Panc1 (cell line): Measurements from ENCODE around the gene POU2F1. TPM values are rescaled to one million over a fixed set of nuclear protein-coding genes. Genes with fewer than 3 reads are reported as not detected.

Experiments
- ATAC-seq: fragments of 200-7000 bp; cut with Tn5 transposase; 2 replicates; pipeline ENCODE4 v1.9.1; 2020; ENCODE audit warnings: mild to moderate bottlenecking, moderate library complexity
- BruUV-seq: library from RNA; stranded (reverse); fragments of 400-500 nt; replicated peaks from 2 replicates; lab custom pipeline; 2021; lab: Mats Ljungman, UMichigan
- CTCF ChIA-PET: fragments of 300-600 bp; sonication (Branson Sonifier 250); formaldehyde crosslinking; loops from one replicate; lab custom pipeline; 2022; ENCODE audit warnings: antibody characterized with exemption; lab: Charles Lee
- POLR2A ChIA-PET: fragments of 300-600 bp; sonication (Branson Sonifier 250); formaldehyde crosslinking; loops from one replicate; lab custom pipeline; 2022; ENCODE audit warnings: antibody characterized with exemption; lab: Charles Lee
- DNase-seq: peaks from one replicate; pipeline ENCODE4 v3.0.0-alpha.2; 2010; ENCODE audit warnings: low read depth, low spot score
- H3K27ac ChIP-seq: 2 replicates; pipeline ENCODE4 v1.5.1; 2011; ENCODE audit warnings: mild to moderate bottlenecking, low read length, inconsistent platforms
- H3K27me3 ChIP-seq: fragments of 200-500 bp; sonication (Bioruptor generic); 2 replicates; pipeline ENCODE4 v1.6.0; 2014; ENCODE audit warnings: low read length, inconsistent platforms; ENCODE audit not compliant: control insufficient read depth, insufficient read depth
- H3K36me3 ChIP-seq: fragments of 200-500 bp; sonication (Bioruptor generic); 2 replicates; pipeline ENCODE4 v1.5.1; 2014; ENCODE audit warnings: inconsistent platforms, mild to moderate bottlenecking, low read length, moderate library complexity; ENCODE audit not compliant: control insufficient read depth, insufficient read depth
- H3K4me1 ChIP-seq: 2 replicates; pipeline ENCODE4 v1.5.1; 2011; ENCODE audit warnings: inconsistent platforms, mild to moderate bottlenecking, low read length, moderate library complexity; ENCODE audit not compliant: control insufficient read depth, insufficient read depth
- H3K4me3 ChIP-seq, 2 experiments: 2 replicates each; pipeline ENCODE4 v1.5.1; 2011 to 2012; ENCODE audit warnings: low read depth in 2 of 2, low read length in 2 of 2, mild to moderate bottlenecking in 2 of 2, inconsistent platforms in 1 of 2, moderate library complexity in 1 of 2
- H3K9me3 ChIP-seq: fragments of 200-500 bp; sonication (Bioruptor generic); 2 replicates; pipeline ENCODE4 v1.5.1; 2014; ENCODE audit warnings: low read depth, mild to moderate bottlenecking, inconsistent platforms, low read length, moderate library complexity; ENCODE audit not compliant: control insufficient read depth, insufficient read depth
- POLR2AphosphoS5 ChIP-seq: IDR thresholded peaks from 2 replicates; pipeline ENCODE4 v1.6.1; 2012; ENCODE audit warnings: mild to moderate bottlenecking, low read depth, low read length, moderate library complexity
- SIN3A ChIP-seq: IDR thresholded peaks from 2 replicates; pipeline ENCODE4 v1.6.1; 2012; ENCODE audit warnings: low read depth, mild to moderate bottlenecking, low read length, moderate library complexity, borderline replicate concordance; ENCODE audit not compliant: insufficient read depth
- TCF7L2 ChIP-seq: IDR thresholded peaks from 2 replicates; pipeline ENCODE4 v1.6.1; 2011; ENCODE audit warnings: mild to moderate bottlenecking, low read depth, low read length, inconsistent platforms
- in situ Hi-C: cut with HindIII; loops from 2 replicates; pipeline ENCODE4 v1.10.0; 2016; ENCODE audit warnings: low sequenced_read_pairs, low pct_unique_long_range_greater_than_20kb
- intact Hi-C: fragments of 100-400 bp; cut with micrococcal nuclease; formaldehyde crosslinking; loops from one replicate; pipeline ENCODE4 v1.10.0; 2022; ENCODE audit not compliant: unreplicated experiment
- total RNA-seq: library from RNA; stranded (reverse); gene quantifications from one replicate; pipeline ENCODE4 v1.2.1, GENCODE V29; 2021; ENCODE audit not compliant: unreplicated experiment
- TF ChIP-seq, protein P1 (sequence below): fragments of 450-650 bp; IDR thresholded peaks from 2 replicates; pipeline ENCODE4 v1.5.1; 2017; ENCODE audit warnings: mild to moderate bottlenecking
- TF ChIP-seq, protein P2 (sequence below), 2 experiments: IDR thresholded peaks; 2 replicates each; pipeline ENCODE4 v1.6.1; 2011 to 2012; ENCODE audit warnings: low read depth in 2 of 2, control low read depth in 1 of 2, low read length in 1 of 2, mild to moderate bottlenecking in 1 of 2, moderate library complexity in 1 of 2; ENCODE audit not compliant: insufficient read depth in 1 of 2

POU2F1 gene
- total RNA-seq, 1 experiment from 2014 or later: 17.1 TPM

DNA sequence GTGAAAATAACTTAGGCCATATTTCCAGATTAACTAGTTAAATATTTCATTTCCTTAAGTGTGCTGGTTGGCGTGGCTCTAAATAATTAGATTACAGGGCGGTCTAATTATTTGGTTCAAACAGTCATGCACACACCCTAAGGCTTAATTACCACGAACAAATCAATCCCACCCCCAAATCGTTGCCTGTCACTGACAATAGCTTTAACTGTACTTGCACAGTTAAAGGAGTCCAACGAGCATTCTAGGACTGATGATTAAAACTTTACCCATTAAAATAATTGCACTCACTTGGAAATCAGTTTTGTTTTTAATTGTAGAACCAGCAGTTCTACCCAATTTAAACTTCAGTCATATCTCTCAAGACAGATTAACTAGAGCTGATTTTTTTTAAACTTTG, 1.5 kb upstream of the POU2F1 start:
- Histone ChIP-seq H3K4me1 (peaks cover 23% of the 10 kb centered on the region), H3K4me3 (peak overlapping the region; percentile 95 to 99), H3K27ac (peak overlapping the region; percentile 95), H3K9me3 (no peaks in the 10 kb centered on the region), H3K36me3 (no peaks in the 10 kb centered on the region), H3K27me3 (no peaks in the 10 kb centered on the region)
- no TSS peak for BruUV-seq
- in situ Hi-C loops (no loop called here), intact Hi-C loops (loop anchor here (5.0 kb wide), 1 partner anchor 152 kb away; no protein-coding TSS in a partner anchor)
- CTCF ChIA-PET: interaction anchor here (0.5 to 0.7 kb wide), 2 partner anchors 94 to 158 kb away, joined by 3 to 5 read pairs; no protein-coding TSS in a partner anchor
- TF ChIP-seq TCF7L2: no peak
- TF ChIP-seq, protein P1, sequence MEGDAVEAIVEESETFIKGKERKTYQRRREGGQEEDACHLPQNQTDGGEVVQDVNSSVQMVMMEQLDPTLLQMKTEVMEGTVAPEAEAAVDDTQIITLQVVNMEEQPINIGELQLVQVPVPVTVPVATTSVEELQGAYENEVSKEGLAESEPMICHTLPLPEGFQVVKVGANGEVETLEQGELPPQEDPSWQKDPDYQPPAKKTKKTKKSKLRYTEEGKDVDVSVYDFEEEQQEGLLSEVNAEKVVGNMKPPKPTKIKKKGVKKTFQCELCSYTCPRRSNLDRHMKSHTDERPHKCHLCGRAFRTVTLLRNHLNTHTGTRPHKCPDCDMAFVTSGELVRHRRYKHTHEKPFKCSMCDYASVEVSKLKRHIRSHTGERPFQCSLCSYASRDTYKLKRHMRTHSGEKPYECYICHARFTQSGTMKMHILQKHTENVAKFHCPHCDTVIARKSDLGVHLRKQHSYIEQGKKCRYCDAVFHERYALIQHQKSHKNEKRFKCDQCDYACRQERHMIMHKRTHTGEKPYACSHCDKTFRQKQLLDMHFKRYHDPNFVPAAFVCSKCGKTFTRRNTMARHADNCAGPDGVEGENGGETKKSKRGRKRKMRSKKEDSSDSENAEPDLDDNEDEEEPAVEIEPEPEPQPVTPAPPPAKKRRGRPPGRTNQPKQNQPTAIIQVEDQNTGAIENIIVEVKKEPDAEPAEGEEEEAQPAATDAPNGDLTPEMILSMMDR: no peak
- TF ChIP-seq SIN3A: no peak
- no peak for TF ChIP-seq POLR2AphosphoS5
- TF ChIP-seq, protein P2, sequence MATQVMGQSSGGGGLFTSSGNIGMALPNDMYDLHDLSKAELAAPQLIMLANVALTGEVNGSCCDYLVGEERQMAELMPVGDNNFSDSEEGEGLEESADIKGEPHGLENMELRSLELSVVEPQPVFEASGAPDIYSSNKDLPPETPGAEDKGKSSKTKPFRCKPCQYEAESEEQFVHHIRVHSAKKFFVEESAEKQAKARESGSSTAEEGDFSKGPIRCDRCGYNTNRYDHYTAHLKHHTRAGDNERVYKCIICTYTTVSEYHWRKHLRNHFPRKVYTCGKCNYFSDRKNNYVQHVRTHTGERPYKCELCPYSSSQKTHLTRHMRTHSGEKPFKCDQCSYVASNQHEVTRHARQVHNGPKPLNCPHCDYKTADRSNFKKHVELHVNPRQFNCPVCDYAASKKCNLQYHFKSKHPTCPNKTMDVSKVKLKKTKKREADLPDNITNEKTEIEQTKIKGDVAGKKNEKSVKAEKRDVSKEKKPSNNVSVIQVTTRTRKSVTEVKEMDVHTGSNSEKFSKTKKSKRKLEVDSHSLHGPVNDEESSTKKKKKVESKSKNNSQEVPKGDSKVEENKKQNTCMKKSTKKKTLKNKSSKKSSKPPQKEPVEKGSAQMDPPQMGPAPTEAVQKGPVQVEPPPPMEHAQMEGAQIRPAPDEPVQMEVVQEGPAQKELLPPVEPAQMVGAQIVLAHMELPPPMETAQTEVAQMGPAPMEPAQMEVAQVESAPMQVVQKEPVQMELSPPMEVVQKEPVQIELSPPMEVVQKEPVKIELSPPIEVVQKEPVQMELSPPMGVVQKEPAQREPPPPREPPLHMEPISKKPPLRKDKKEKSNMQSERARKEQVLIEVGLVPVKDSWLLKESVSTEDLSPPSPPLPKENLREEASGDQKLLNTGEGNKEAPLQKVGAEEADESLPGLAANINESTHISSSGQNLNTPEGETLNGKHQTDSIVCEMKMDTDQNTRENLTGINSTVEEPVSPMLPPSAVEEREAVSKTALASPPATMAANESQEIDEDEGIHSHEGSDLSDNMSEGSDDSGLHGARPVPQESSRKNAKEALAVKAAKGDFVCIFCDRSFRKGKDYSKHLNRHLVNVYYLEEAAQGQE (IDR thresholded peaks at IDR 0.05; ENCODE audit: insufficient read depth in 1 of 2, low read depth in 2 of 2, low read length in 1 of 2): no peak
- POLR2A ChIA-PET: interaction anchor here (1.2 kb wide), 1 partner anchor 84 kb away, joined by 4 read pairs; no protein-coding TSS in a partner anchor
- ATAC-seq: no peak
- no peak for DNase-seq

DNA sequence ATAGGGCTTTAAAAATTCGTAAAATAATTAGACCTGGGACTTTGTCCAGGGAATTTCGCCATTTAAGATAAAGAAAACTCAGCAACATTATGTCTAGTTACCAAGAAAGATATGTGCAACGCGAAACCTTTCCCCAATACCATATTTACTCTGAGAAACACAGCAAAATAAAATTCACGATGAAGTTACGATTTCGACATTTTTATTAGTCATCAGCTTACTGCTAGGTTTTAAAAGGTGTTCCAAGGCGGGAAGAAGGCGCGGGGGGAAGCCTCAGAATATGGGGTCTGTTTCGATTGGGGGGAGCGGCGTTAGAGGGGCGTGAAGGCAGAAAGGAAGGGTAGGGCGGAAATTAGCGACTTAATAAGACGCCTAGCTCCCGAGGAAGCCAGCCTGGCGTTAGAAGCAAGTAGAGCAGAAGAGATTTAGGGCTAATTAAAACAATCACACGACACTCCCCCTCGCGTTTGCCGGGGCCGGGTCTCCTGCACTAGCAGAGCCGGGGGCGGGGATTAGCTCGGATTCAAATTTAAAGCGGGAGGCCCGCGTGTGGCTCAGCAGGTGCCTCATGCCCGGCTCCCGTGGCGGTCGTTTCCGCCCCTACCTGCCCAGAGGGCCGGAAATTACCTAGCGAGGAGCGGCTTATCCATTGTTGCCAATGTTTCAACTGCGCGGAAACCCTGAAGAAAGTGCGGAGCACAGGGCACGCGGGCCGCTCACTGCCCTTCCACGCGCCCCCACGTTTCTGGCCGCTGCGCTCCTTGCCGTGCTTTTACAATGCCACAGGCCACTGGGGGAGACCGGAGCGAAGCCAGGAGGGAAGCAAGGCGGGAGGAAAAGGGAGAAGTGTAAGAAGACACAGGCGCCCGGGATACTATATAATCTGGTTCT, 795 bp upstream of the POU2F1 start:
- H3K27me3 ChIP-seq: no peaks in the 10 kb centered on the region
- DNase-seq (no peak), ATAC-seq (peak; percentile 73)
- in situ Hi-C loops (no loop called here), intact Hi-C loops (loop anchor here (5.0 kb wide), 1 partner anchor 153 kb away; no protein-coding TSS in a partner anchor)
- no peaks in the 10 kb centered on the region for H3K36me3 ChIP-seq
- CTCF ChIA-PET: interaction anchor here (0.6 to 1.1 kb wide), 32 partner anchors 8 to 1760 kb away, joined by 3 to 14 read pairs (median 6); partner anchors contain the start of gene CREG1
- POLR2A ChIA-PET: interaction anchor here (0.5 to 1.2 kb wide), 11 partner anchors 11 to 1482 kb away, joined by 3 to 15 read pairs (median 4); no protein-coding TSS in a partner anchor
- H3K27ac ChIP-seq: peak overlapping the region; percentile 95
- TF ChIP-seq, protein P1: no peak
- TF ChIP-seq POLR2AphosphoS5 (peak; percentile 78), SIN3A (peak; percentile 90), TCF7L2 (no peak)
- TF ChIP-seq, protein P2 (IDR thresholded peaks at IDR 0.05; ENCODE audit: insufficient read depth in 1 of 2, low read depth in 2 of 2, low read length in 1 of 2): no peak
- TSS peak; percentile 93 for BruUV-seq
- peak overlapping the region; percentile 95 to 99 for H3K4me3 ChIP-seq
- no peaks in the 10 kb centered on the region for H3K9me3 ChIP-seq
- H3K4me1 ChIP-seq: peaks cover 23% of the 10 kb centered on the region
